ENCODE data around the gene IER2. TPM values are rescaled to one million over a fixed set of nuclear protein-coding genes. Genes with fewer than 3 reads are reported as not detected.

The IER2 gene
- total RNA-seq, 5 donors from 2014 or later (not counting 1 experiment from before 2014, with no cell fraction given): 165 to 413 (median 196) TPM

DNA sequence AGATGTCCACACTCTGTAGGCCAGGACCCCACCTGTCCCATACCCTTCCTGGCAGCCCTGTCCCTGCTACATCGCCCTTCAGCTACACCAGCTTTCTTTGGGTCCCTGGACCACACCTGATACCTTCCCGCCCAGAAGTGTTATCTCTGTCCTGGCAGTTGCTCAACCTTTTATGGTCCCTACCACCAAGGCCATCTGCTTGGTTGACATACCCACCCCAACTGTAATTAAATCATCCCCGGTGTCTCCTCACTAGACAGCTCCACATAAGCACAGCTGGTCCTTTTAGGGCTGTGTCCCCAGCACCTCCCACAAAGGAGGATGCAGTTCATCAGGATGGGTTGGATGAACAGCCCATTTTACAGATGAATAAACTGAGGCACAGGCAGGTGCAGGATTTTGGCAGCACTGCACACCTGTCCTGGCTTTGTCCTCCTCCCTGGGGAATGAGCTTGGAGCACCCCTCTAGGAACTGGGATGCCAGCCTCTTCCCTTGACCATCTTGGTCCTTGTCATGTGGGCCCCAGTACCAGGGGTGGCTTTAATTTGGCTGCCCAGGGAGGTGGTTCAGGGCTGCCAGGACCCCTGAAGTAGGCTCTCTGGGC, 19.2 kb upstream of the IER2 start:
- Histone ChIP-seq H3K36me3 (ENCODE audit: control insufficient read depth in 2 of 2, extremely low read depth in 1 of 2, insufficient read depth in 1 of 2, low read length in 1 of 2) (peaks cover 3 to 6% of the 10 kb centered on the region in 2 donors), H3K27me3 (replicated peaks in 1 of 2; ENCODE audit: control insufficient read depth in 2 of 2, extremely low read depth in 1 of 2, insufficient read depth in 2 of 2, low read length in 1 of 2) (no peaks in the 10 kb centered on the region), H3K4me1 (ENCODE audit: control insufficient read depth in 1 of 2, extremely low read depth in 1 of 2, insufficient read depth in 2 of 2, low read length in 2 of 2) (peaks cover 0 to 28% of the 10 kb centered on the region in 2 experiments), H3K27ac (ENCODE audit: low read length) (no peak overlapping the region), H3K4me3 (ENCODE audit: control insufficient read depth in 1 of 2, extremely low read depth in 1 of 2, low read length in 1 of 2) (no peak overlapping the region), H3K9me3 (no peaks in the 10 kb centered on the region)
- DNase-seq (no peak), ATAC-seq (replicated peaks in 1 of 4) (no peak)
- ChIA-PET POLR2A (no interaction called here), CTCF (interaction anchor here in 1 of 2 donors (0.6 to 0.7 kb wide), 2 partner anchors 234 to 886 kb away, joined by 5 to 8 read pairs; no protein-coding TSS in a partner anchor)
- H3K4me1 Mint-ChIP-seq: peaks cover 31 to 42% (median 35%) of the 10 kb centered on the region in 3 donors
- H3K9me3 Mint-ChIP-seq: no peaks in the 10 kb centered on the region
- H3K4me3 Mint-ChIP-seq: no peak overlapping the region
- H3K27ac Mint-ChIP-seq: peak overlapping the region in 1 of 2 donors; percentile 85
- no peaks in the 10 kb centered on the region for H3K27me3 Mint-ChIP-seq
- H3K36me3 Mint-ChIP-seq: no peaks in the 10 kb centered on the region
- whole genome bisulfite sequencing (ENCODE audit: insufficient coverage): 95% methylated on average over 3 of the region's 3 CpGs

DNA sequence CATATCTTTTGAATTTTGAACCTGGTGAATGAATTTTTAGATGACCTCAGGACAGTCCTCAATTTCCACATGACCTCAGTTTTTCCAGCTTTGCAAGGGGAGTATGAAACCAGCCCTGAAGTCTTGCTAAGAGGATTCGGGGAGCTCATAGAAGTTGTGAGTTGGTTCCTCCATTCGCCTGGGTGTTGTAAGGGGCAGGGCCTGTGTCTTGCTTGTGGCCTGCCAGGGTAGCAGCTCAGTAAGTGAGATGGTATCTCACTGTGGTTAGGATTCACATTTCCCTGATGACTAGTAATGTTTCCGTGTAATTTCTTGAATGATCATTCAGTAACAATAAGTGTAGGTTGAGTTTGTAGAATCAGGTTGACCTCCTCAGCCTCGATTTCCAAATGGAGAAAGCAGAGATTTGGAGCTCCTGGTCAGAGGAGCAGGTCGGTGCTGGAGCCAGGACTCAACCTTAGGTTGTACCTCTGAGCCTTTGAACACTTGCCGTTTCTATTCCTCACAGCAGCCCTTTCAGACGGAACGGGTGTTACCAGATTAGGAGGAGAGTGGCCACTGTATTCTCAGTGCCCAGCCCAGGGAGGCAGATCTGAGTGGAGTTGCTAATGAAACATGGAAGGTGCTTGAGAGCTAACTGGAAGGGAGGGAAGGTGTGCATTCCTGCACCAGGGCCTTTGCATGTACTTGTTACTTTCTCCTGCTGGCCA, 17.6 kb upstream of the IER2 start:
- Mint-ChIP-seq H3K9me3 (no peaks in the 10 kb centered on the region), H3K27me3 (no peaks in the 10 kb centered on the region), H3K4me3 (peak overlapping the region in 2 of 3 donors; percentile 6 to 15), H3K36me3 (peaks cover 10% of the 10 kb centered on the region), H3K4me1 (peaks cover 29 to 41% (median 35%) of the 10 kb centered on the region in 3 donors), H3K27ac (peak overlapping the region; percentile 77 to 88)
- peak; percentile 86 to 92 (median 90) for ATAC-seq (replicated peaks in 1 of 4)
- ChIA-PET POLR2A (no interaction called here), CTCF (interaction anchor here (0.6 to 1.5 kb wide), 6 partner anchors 13 to 455 kb away, joined by 3 read pairs; no protein-coding TSS in a partner anchor)
- no peaks in the 10 kb centered on the region for H3K9me3 ChIP-seq
- no peaks in the 10 kb centered on the region for H3K27me3 ChIP-seq (replicated peaks in 1 of 2; ENCODE audit: control insufficient read depth in 2 of 2, extremely low read depth in 1 of 2, insufficient read depth in 2 of 2, low read length in 1 of 2)
- WGBS (ENCODE audit: insufficient coverage): 38% methylated on average over 8 of the region's 8 CpGs
- H3K27ac ChIP-seq (ENCODE audit: low read length): peak overlapping the region; percentile 28
- DNase-seq: peak in 20 of 35 experiments; percentile 16 to 56 (median 34)
- H3K4me3 ChIP-seq (ENCODE audit: control insufficient read depth in 1 of 2, extremely low read depth in 1 of 2, low read length in 1 of 2): no peak overlapping the region
- peaks cover 11 to 22% of the 10 kb centered on the region in 2 donors for H3K36me3 ChIP-seq (ENCODE audit: control insufficient read depth in 2 of 2, extremely low read depth in 1 of 2, insufficient read depth in 1 of 2, low read length in 1 of 2)
- H3K4me1 ChIP-seq (ENCODE audit: control insufficient read depth in 1 of 2, extremely low read depth in 1 of 2, insufficient read depth in 2 of 2, low read length in 2 of 2): peaks cover 0 to 28% of the 10 kb centered on the region in 2 experiments

DNA sequence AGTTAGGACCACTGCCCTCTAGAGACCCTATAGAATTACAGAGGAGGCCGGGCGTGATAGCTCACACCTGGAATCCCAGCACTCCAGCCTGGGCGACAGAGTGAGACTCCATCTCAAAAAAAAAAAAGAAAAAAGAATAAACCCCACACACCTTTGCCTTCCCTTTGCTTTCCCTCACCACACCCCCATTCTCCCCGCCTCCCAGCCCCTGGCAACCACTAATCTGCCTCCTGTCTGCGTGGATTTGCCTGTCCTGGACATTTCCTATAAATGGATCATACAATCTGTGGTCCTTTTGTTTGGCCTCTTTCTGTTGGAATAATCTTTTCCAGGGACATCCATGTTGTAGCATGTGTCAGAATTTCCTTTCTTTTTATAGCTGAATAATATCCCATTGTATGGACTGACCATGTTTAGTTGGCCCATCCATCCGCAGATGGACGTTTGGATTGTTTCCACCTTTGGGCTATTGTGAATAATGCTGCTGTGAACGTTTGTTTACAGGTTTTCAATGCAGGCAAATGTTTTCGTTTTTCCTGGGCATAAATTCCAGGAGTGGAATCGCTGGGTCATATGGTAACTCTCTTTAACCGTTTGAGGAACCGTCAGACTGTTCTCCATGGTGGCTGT, 16.9 kb upstream of the IER2 start:
- Mint-ChIP-seq H3K4me1 (peaks cover 24 to 36% (median 30%) of the 10 kb centered on the region in 3 donors), H3K27ac (peak overlapping the region; percentile 11 to 77), H3K36me3 (peaks cover 14% of the 10 kb centered on the region), H3K27me3 (no peaks in the 10 kb centered on the region), H3K9me3 (no peaks in the 10 kb centered on the region), H3K4me3 (no peak overlapping the region)
- Histone ChIP-seq H3K27ac (ENCODE audit: low read length) (no peak overlapping the region), H3K36me3 (ENCODE audit: control insufficient read depth in 2 of 2, extremely low read depth in 1 of 2, insufficient read depth in 1 of 2, low read length in 1 of 2) (peaks cover 18 to 29% of the 10 kb centered on the region in 2 donors), H3K4me1 (ENCODE audit: control insufficient read depth in 1 of 2, extremely low read depth in 1 of 2, insufficient read depth in 2 of 2, low read length in 2 of 2) (peaks cover 0 to 28% of the 10 kb centered on the region in 2 experiments), H3K27me3 (replicated peaks in 1 of 2; ENCODE audit: control insufficient read depth in 2 of 2, extremely low read depth in 1 of 2, insufficient read depth in 2 of 2, low read length in 1 of 2) (no peaks in the 10 kb centered on the region), H3K4me3 (ENCODE audit: control insufficient read depth in 1 of 2, extremely low read depth in 1 of 2, low read length in 1 of 2) (no peak overlapping the region), H3K9me3 (no peaks in the 10 kb centered on the region)
- CTCF ChIA-PET: interaction anchor here (0.6 to 1.5 kb wide), 2 partner anchors 22 to 220 kb away, joined by 3 read pairs; no protein-coding TSS in a partner anchor
- ATAC-seq (replicated peaks in 1 of 4) (no peak), DNase-seq (no peak)
- POLR2A ChIA-PET: no interaction called here
- WGBS (ENCODE audit: insufficient coverage): 67% methylated on average over 5 of the region's 12 CpGs

GRCh38 chr19:13134626-13135025, 15.6 kb upstream of the IER2 start:
- CTCF ChIA-PET: no interaction called here
- H3K27ac Mint-ChIP-seq: no peak overlapping the region
- no peaks in the 10 kb centered on the region for H3K27me3 Mint-ChIP-seq

GRCh38 chr19:13135068-13136062, 14.8 kb upstream of the IER2 start:
- ChIA-PET POLR2A (no interaction called here), CTCF (no interaction called here)
- no peak overlapping the region for H3K27ac Mint-ChIP-seq
- ATAC-seq (replicated peaks in 1 of 4): no peak
- no peak overlapping the region for H3K4me3 Mint-ChIP-seq
- no peaks in the 10 kb centered on the region for H3K9me3 Mint-ChIP-seq
- Histone ChIP-seq H3K4me1 (ENCODE audit: control insufficient read depth in 1 of 2, extremely low read depth in 1 of 2, insufficient read depth in 2 of 2, low read length in 2 of 2) (peaks cover 0 to 25% of the 10 kb centered on the region in 2 experiments), H3K27me3 (replicated peaks in 1 of 2; ENCODE audit: control insufficient read depth in 2 of 2, extremely low read depth in 1 of 2, insufficient read depth in 2 of 2, low read length in 1 of 2) (no peaks in the 10 kb centered on the region), H3K27ac (ENCODE audit: low read length) (no peak overlapping the region), H3K4me3 (ENCODE audit: control insufficient read depth in 1 of 2, extremely low read depth in 1 of 2, low read length in 1 of 2) (no peak overlapping the region), H3K9me3 (no peaks in the 10 kb centered on the region), H3K36me3 (ENCODE audit: control insufficient read depth in 2 of 2, extremely low read depth in 1 of 2, insufficient read depth in 1 of 2, low read length in 1 of 2) (peaks cover 19 to 36% of the 10 kb centered on the region in 2 donors)
- H3K27me3 Mint-ChIP-seq: no peaks in the 10 kb centered on the region
- 96% methylated on average over 52 of the region's 60 CpGs for WGBS (ENCODE audit: insufficient coverage)
- peaks cover 19 to 29% (median 22%) of the 10 kb centered on the region in 3 donors for H3K4me1 Mint-ChIP-seq
- no peak for DNase-seq
- H3K36me3 Mint-ChIP-seq: peaks cover 17% of the 10 kb centered on the region

More at GRCh38 chr19:13134626-13135025, 15.6 kb upstream of the IER2 start:
- H3K4me3 ChIP-seq (ENCODE audit: control insufficient read depth in 1 of 2, extremely low read depth in 1 of 2, low read length in 1 of 2): no peak overlapping the region
- H3K36me3 ChIP-seq (ENCODE audit: control insufficient read depth in 2 of 2, extremely low read depth in 1 of 2, insufficient read depth in 1 of 2, low read length in 1 of 2): peaks cover 19 to 36% of the 10 kb centered on the region in 2 donors
- POLR2A ChIA-PET: no interaction called here
- H3K27ac ChIP-seq (ENCODE audit: low read length): no peak overlapping the region
- H3K4me1 Mint-ChIP-seq: peaks cover 19 to 30% (median 24%) of the 10 kb centered on the region in 3 donors
- no peaks in the 10 kb centered on the region for H3K9me3 Mint-ChIP-seq
- peaks cover 0 to 25% of the 10 kb centered on the region in 2 experiments for H3K4me1 ChIP-seq (ENCODE audit: control insufficient read depth in 1 of 2, extremely low read depth in 1 of 2, insufficient read depth in 2 of 2, low read length in 2 of 2)
- ATAC-seq (replicated peaks in 1 of 4) (no peak), DNase-seq (no peak)
- no peaks in the 10 kb centered on the region for H3K27me3 ChIP-seq (replicated peaks in 1 of 2; ENCODE audit: control insufficient read depth in 2 of 2, extremely low read depth in 1 of 2, insufficient read depth in 2 of 2, low read length in 1 of 2)
- peaks cover 16% of the 10 kb centered on the region for H3K36me3 Mint-ChIP-seq
- no peak overlapping the region for H3K4me3 Mint-ChIP-seq
- WGBS (ENCODE audit: insufficient coverage): 100% methylated on average over 2 of the region's 3 CpGs
- no peaks in the 10 kb centered on the region for H3K9me3 ChIP-seq

All from T-cell (primary cell).